SH-SY5Y (cell line): ENCODE measurements around the gene NID2.

Experiments used
- GATA2 ChIP-seq: IDR thresholded peaks from 2 replicates; pipeline ENCODE4 v1.6.1; 2011; ENCODE audit warnings: mild to moderate bottlenecking, low read depth, low read length
- GATA3 ChIP-seq: IDR thresholded peaks from 2 replicates; pipeline ENCODE4 v1.6.1; 2011; ENCODE audit warnings: low read depth, mild to moderate bottlenecking, low read length, moderate library complexity

NID2 gene

DNA sequence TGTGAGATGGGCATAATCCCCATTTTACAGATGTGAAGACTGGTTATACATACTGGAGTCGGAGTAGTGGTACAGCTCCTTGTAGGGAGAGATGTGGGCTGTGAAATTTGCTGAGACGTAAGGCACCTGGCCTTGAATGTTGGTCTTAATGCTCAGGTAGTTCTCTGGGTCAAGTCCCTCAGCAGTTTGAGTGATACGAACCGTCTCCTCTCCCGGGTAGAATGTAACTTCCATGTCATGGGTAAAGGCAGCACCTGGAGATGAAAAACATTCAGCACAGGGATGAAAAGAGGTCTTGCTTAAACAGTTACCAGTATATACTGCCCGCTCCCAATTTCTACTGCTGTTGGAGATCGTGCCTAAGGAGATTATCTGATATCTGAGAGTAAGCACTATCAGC, 28.3 kb downstream of the NID2 start:
- TF ChIP-seq GATA3 (no peak), GATA2 (no peak)

DNA sequence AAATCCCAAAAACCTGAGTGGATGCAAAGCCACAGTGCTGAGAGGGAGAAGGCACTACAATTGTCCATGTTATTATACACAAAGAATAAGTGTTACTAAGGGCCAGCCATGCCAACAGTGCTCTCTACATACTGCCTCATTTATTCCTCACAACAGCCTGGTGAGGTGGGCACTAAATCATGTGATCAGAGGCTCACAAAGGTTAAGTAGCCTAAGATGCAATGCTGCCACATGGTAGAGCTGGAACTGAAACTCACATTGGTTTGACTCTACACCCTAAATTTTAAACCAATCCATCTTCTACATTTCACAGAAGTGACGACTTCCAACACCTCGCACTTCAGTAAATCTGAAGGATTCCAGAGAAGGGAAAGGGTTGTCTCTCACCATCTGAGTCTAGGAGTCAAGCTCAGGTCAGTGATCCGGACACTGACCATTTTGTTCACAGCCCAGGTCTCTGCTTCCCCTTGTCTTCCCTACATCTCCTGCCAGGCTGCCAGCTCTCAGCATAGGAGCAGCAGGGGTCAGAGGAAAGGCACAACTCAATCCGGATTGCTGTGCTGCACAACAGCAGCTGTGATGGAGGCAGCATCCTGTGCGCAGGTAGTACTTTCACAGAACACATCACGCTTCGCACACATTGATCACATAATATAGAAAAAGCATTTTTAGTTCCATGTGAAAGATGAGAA, 29.6 kb downstream of the NID2 start:
- TF ChIP-seq GATA2 (no peak), GATA3 (no peak)

DNA sequence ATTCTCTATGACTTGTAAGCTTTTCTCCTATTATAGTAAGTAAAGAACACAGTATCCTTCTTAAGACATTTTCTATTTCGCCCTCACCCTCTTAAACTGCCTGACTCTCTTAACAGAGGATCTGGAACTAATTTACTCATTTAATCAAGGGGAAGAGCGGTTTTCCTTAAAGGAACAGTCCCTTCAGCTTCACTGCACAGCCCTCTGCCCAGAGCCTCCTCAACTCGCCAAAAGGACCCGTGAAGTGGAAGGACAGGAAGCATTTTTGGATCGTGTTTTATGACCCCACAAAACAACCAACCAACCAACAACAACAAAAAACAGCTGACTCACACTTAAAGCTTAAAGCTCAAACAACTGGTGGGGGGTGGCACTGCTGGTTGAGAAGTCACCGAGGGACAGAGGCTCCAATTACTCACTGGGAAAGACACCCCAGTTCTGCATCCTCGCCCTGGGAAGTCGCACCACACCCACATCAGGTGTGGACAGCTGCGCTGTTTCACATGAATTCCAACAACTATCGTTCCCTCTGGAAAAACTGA, 35.7 kb downstream of the NID2 start:
- TF ChIP-seq GATA3 = no peak
- no peak for TF ChIP-seq GATA2

DNA sequence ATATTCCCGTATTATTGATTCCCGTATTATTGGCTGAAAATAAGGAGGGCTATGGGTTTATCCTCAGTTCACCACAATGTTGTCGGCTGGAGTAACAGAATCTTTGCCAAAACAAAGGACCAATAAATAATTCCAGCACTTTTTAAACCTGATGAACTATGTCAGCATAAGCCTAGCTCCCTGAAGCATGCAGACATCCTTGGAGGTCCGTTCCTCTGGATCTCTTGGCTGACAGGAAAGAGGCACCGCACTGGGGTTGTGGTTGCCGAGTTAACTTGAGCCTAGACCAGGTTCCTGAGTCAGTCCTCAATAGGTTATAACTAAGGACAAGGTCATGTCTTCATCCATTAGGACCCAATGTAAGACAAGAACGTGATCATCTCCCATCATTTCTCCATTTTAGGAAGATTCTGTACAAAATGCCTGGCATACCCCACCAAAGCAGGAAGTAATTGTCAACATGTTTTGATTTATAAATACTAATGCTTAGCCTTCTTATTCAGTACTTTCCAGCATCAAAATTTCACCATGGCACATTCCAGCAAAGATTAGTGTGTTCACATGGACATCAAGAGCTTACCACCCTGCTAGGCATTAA, 36.6 kb downstream of the NID2 start:
- TF ChIP-seq GATA3 (no peak), GATA2 (no peak)

DNA sequence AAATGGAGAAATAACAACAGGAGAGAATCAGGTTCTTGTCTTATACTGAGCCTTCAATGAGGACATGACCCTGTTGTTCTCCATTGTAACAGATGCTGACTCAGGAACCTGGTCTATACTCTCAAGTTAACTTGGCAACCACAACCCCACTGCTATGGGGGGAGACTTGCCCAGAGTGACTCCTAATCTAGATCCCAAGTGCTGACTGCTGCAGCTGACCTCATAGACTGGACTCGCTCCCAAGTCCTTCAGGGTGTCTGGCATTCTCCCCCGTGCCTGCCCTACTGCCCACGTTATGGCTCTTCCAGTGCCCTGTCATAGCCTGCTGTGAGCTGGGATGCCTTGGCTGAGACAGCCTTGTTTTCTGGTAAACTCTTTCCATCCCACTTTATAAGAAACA, 37.1 kb downstream of the NID2 start:
- TF ChIP-seq GATA2 (no peak), GATA3 (no peak)

DNA sequence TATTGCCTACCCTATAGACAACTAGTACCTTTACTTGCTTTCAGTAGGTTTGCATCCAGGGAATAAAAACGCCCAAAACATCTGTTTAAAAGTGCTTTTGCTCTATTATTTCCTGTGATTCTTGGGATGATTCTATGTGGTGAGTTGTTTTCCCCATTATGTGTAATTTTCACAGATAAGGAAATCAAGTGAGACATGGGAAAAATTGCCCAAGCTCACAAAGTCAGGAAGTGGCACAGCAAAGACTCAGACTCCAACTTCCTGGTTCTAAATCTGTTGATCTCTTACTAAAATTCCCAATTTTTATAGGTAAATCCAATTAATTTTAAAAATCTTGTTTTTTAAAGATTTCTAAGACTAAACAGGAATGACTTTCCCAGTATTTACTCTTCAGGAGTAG, 39.0 kb downstream of the NID2 start:
- TF ChIP-seq GATA3 (no peak), GATA2 (no peak)

DNA sequence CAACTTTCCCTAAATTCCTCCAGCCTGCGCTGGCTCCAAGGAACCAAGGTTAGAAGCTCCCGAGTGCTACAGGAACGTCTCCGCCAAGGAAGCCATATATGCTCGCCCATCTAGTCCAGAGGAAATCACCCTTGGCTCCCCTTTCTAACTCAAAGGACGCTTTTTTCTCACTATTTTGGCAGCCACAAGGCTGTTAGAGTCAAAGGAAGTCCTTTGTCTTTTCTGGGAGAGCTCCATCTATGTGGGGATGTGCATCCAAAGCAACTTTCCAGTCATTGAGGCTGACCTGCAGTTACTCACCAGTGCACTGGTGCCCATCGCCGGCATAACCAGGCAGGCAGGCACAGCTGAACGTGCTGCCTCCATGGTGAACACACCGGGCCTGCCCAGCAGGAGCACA, 42.0 kb downstream of the NID2 start:
- no peak for TF ChIP-seq GATA2
- no peak for TF ChIP-seq GATA3

DNA sequence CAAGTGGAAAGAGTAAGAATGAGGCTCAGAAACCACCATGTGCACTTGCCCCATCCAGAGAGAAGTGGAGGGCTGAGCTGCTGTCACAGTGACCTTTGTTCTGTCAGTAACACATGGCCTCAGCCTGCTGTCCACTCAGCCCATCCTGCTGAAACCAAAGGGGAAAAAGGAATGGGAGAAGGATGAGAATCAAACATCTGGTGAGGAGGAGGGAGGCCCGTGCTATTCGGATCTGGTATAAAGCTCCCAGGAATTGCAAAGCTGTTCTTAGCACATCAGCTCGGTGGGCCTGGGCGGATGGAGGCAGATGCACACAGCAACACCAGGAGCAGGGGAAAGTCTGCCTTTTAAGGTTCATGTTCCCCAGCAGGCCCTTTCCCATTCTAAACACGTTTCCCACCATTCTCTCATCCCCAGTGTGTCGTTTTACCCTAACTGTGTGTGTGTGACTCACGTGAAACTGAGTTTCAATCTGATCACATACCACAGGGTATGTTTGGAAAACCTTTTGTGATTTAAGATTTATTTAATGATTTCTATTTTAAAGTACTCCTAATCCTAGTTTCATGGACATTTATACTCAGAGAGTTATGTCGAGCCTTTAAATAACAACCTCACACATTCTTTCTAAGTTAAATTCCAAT, 42.7 kb downstream of the NID2 start:
- TF ChIP-seq GATA2 (no peak), GATA3 (no peak)

DNA sequence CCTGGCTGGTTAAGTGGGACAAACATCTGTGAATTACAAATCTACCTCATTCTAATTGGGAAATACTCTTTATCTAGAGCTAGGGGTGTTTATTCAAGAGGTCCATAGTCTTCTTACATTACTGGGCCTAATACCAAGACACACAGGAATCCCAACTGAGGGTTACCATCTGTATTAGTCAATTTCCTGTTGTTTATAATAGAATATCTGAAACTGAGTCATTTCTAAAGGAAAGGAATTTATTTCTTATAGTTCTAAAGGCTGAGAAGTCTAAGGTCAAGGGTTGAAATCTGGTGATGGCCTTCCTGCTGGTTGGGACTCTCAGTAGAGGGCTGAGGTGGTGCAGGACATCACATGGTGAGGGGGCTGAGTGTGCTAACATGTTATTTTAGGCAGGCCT, 43.5 kb downstream of the NID2 start:
- no peak for TF ChIP-seq GATA2
- no peak for TF ChIP-seq GATA3

DNA sequence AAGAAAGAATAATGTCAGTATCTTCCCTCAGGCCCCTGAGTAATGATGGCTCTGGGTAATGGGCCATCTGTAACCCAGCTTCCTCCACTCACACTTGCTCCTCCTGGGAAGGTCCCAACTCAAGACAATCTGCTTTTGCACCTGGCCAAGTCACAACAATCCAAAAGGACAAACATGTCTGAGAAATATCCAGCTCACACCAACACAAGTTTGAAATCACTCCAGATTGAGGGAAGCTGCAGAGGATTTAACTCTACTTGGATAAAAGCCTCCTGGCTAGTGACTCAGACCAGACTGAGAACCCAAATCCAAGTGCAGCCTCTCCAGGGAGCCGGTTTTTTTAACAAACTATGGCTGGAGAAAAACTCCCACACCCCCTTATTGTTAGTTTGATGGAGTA, 45.3 kb downstream of the NID2 start:
- TF ChIP-seq GATA2 (no peak), GATA3 (no peak)

DNA sequence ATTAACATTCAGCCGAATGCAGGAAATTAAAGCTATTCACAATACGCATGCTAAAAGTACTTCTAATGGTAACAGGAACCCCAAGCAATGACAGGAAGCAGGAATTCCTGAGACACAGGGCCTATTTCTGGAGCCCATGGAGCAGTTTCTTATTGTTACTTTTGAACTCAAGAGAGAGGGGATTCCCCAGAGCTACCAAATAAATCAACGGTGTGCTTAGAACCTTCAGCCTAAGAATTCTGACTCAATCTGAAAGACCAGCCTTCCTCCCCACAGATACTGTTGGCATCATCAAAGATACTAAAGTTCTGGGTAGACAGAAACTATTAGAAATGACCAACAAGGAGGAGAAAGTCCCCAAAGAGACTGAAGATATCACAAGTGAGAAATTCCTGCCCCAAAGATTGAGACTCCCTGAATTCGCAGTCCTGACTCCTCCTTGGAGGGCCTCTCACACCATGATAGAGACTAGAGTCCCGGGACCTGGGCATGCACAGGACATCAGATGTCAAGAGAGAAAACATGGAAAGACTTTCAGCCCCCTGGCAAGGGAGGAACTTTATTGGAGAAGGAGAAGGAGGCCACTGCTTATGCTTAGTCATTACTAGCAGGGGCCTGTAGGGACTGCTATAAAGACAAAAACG, 46.8 kb downstream of the NID2 start:
- TF ChIP-seq GATA2 = no peak
- TF ChIP-seq GATA3 = no peak

DNA sequence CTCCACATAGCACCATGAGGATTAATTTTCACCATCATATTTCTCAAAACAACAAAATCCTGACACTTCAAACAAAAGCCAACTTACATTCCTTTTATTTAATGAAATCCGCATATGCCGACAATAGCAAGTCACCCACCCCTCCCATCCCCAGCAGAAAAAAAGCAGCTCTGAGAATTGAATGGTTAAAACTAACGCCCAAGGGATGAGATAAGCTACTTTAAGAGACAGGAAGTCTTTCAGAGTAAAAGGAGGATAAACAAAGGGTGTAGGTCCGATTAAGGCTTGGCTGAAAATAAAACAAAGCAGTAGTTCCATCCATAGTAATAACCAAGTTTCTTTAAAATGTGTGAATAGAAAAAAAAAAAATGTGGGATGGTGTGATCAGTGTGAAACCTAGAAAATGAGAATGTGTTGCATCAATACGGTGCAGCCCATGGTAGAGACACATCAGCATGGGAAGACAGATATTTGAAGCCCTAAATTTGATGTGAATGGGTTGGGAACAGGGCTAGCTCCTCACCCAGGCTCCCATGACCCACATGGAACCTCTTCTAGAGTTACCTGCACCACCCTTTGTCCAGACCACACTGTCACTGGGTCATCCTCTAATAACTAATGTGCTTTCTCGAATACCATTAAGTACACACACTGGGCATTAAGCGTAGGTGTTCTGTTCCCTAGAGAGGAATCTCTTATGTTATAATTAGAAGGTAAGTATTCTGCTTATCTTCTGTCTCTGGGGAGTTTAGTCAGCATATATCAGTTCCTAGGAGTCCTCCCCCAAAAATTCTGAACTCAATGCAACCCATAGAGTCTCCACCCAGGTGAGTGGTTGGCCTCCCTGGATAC, 47.8 kb downstream of the NID2 start:
- TF ChIP-seq GATA3 (no peak), GATA2 (no peak)

DNA sequence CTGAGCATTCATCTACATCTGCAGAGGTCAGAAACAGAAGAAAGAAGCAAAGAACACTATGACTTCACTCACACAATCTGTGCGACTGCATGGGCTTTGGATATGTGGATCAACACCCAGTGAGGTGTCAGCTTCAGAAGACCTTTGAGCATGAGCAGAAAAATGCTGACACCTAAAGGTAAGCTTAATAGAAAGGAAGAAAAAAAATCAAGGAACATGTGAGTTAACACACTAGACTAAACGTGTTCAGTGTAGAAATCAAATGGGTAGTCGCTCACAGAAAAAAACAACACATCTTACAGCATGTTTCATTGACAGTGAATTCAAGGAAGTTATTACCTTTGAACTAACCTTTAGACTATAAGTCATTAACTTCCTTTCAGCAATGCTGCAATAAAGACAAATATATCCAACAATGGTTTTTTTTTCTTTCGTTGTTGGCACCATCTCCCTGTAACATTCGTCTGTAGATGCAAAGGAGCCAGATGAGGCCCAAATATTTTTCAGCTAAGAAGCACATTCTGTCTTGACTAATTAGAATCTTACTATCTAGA, 48.6 kb downstream of the NID2 start:
- TF ChIP-seq GATA3 (no peak), GATA2 (no peak)

DNA sequence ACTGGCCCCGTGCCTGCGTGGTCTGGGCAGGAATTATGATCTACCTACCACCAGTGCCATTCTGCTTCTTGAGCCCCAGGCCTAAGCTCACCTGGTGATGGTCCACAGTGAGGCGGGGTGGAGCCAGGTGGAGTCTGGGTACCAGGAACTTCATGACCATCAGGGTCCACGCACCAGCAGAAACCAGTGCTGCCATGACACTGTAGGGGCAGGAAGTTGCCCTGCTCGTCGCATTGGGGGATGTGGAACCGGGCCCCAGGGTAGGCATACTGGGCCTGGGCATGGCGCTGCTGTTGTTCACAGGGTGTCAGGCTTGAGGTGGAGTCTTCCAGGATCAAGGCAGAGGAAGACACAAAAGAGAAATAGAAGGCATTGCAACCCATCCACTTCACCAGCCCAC, 49.9 kb downstream of the NID2 start:
- TF ChIP-seq GATA3 (no peak), GATA2 (no peak)
